Neural cell (in vitro differentiated cells): ENCODE results near the gene BRSK2. TPM values are rescaled to one million over a fixed set of nuclear protein-coding genes. Genes with fewer than 3 reads are reported as not detected.

Source experiments
- H2AFZ ChIP-seq: fragments of 200-600, 300-800 bp; sonication (generic), shearing (Covaris generic); 2 replicates; pipeline ENCODE4 v1.6.0; 2014; ENCODE audit warnings: low read depth, mild to moderate bottlenecking, antibody characterized with exemption, low read length, moderate library complexity
- H3F3A ChIP-seq: fragments of 200-600 bp; shearing (Covaris generic); 2 replicates; pipeline ENCODE4 v1.6.1; 2016; ENCODE audit warnings: mild to moderate bottlenecking, moderate library complexity, mixed read lengths, antibody characterized with exemption, low read length; ENCODE audit not compliant: insufficient read depth, poor library complexity, severe bottlenecking
- H3K27ac ChIP-seq: fragments of 200-600, 300-800 bp; sonication (generic), shearing (Covaris generic); 2 replicates; pipeline ENCODE4 v1.5.1; 2014; ENCODE audit warnings: mild to moderate bottlenecking, low read length, moderate library complexity
- H3K27me3 ChIP-seq: fragments of 300-800, 200-600 bp; sonication (generic), shearing (Covaris generic); 2 replicates; pipeline ENCODE4 v1.6.0; 2014; ENCODE audit warnings: mild to moderate bottlenecking, low read depth, low read length, moderate library complexity; ENCODE audit not compliant: insufficient read depth
- H3K36me3 ChIP-seq: fragments of 300-800, 200-600 bp; sonication (generic), shearing (Covaris generic); 2 replicates; pipeline ENCODE4 v1.5.1; 2014; ENCODE audit warnings: mild to moderate bottlenecking, antibody characterized with exemption, low read length, moderate library complexity; ENCODE audit not compliant: insufficient read depth
- H3K4me2 ChIP-seq: fragments of 300-800, 200-600 bp; sonication (generic), shearing (Covaris generic); 2 replicates; pipeline ENCODE4 v1.6.0; 2014; ENCODE audit warnings: mild to moderate bottlenecking, low read length
- H3K4me3 ChIP-seq: fragments of 300-800, 200-600 bp; sonication (generic), shearing (Covaris generic); 2 replicates; pipeline ENCODE4 v1.5.1; 2014; ENCODE audit warnings: mild to moderate bottlenecking, low read length, moderate library complexity
- H3K79me2 ChIP-seq: fragments of 200-600 bp; shearing (Covaris generic); replicated peaks from 2 replicates; pipeline ENCODE4 v1.6.0; 2014; ENCODE audit warnings: mild to moderate bottlenecking, low read length, moderate library complexity; ENCODE audit not compliant: insufficient read depth
- H3K9ac ChIP-seq: fragments of 300-800, 200-600 bp; sonication (generic), shearing (Covaris generic); 2 replicates; pipeline ENCODE4 v1.6.1; 2016; ENCODE audit warnings: mild to moderate bottlenecking, low read length, mixed read lengths
- H3K9me2 ChIP-seq: fragments of 200-600 bp; shearing (Covaris generic); 2 replicates; pipeline ENCODE4 v1.6.1; 2016; ENCODE audit warnings: mild to moderate bottlenecking, low read length, mixed read lengths; ENCODE audit not compliant: insufficient read depth
- H3K9me3 ChIP-seq: fragments of 200-600, 300-800 bp; sonication (generic), shearing (Covaris generic); 2 replicates; pipeline ENCODE4 v1.6.1; 2016; ENCODE audit warnings: mild to moderate bottlenecking, mixed run types, low read length, moderate library complexity, mixed read lengths
- H4K20me1 ChIP-seq: fragments of 200-600 bp; shearing (Covaris generic); 2 replicates; pipeline ENCODE4 v1.6.1; 2016; ENCODE audit warnings: mild to moderate bottlenecking, mixed run types; ENCODE audit not compliant: insufficient read depth
- CTCF ChIP-seq: fragments of 450-650 bp; IDR thresholded peaks from 2 replicates; pipeline ENCODE4 v1.5.1; 2014; ENCODE audit warnings: antibody characterized with exemption, mild to moderate bottlenecking, moderate library complexity; ENCODE audit not compliant: poor library complexity, severe bottlenecking
- EP300 ChIP-seq: fragments of 450-650 bp; conservative IDR thresholded peaks from 2 replicates; pipeline ENCODE4 v1.6.1; 2014; ENCODE audit warnings: antibody characterized with exemption, mild to moderate bottlenecking, moderate library complexity; ENCODE audit not compliant: poor library complexity, severe bottlenecking
- EZH2 ChIP-seq: fragments of 200-600, 300-800 bp; shearing (Covaris generic), sonication (generic); IDR thresholded peaks from 2 replicates; pipeline ENCODE4 v1.6.1; 2014; ENCODE audit warnings: antibody characterized with exemption, low read length, borderline replicate concordance, mild to moderate bottlenecking; ENCODE audit not compliant: insufficient read depth, poor library complexity, severe bottlenecking
- MXI1 ChIP-seq: fragments of 450-650 bp; conservative IDR thresholded peaks from 2 replicates; pipeline ENCODE4 v1.6.1; 2014; ENCODE audit warnings: antibody characterized with exemption, mild to moderate bottlenecking; ENCODE audit not compliant: poor library complexity, severe bottlenecking
- POLR2AphosphoS5 ChIP-seq: IDR thresholded peaks from 2 replicates; pipeline ENCODE4 v1.6.1; 2012
- RAD21 ChIP-seq: fragments of 450-650 bp; conservative IDR thresholded peaks from 2 replicates; pipeline ENCODE4 v1.6.1; 2014; ENCODE audit warnings: antibody characterized with exemption, mild to moderate bottlenecking, moderate library complexity
- SMC3 ChIP-seq: fragments of 450-650 bp; conservative IDR thresholded peaks from 2 replicates; pipeline ENCODE4 v1.6.1; 2014; ENCODE audit warnings: antibody characterized with exemption, mild to moderate bottlenecking, moderate library complexity; ENCODE audit not compliant: poor library complexity
- TAF1 ChIP-seq: IDR thresholded peaks from 2 replicates; pipeline ENCODE4 v1.6.1; 2012; ENCODE audit warnings: low read depth
- polyA plus RNA-seq: library from polyadenylated mRNA; depleted of rRNA; stranded (reverse); fragments of >200 nt; gene quantifications from 2 replicates; pipeline ENCODE4 v1.2.3, GENCODE V29; 2014
- TF ChIP-seq, protein P1 (sequence below): IDR thresholded peaks from 2 replicates; pipeline ENCODE4 v1.6.1; 2012; ENCODE audit warnings: borderline replicate concordance

Gene BRSK2
- polyA plus RNA-seq, 1 donor from 2014 or later, result 47.5 TPM

GRCh38 chr11:1341928-1342524, 47.7 kb upstream of the BRSK2 start:
- Histone ChIP-seq H3F3A (no peaks in the 10 kb centered on the region), H3K9me2 (no peaks in the 10 kb centered on the region), H3K9ac (no peak overlapping the region), H3K79me2 (no peaks in the 10 kb centered on the region), H3K4me2 (no peak overlapping the region), H3K27ac (no peak overlapping the region), H3K9me3 (no peaks in the 10 kb centered on the region), H2AFZ (no peak overlapping the region), H3K27me3 (no peaks in the 10 kb centered on the region), H3K36me3 (no peaks in the 10 kb centered on the region), H3K4me3 (no peak overlapping the region), H4K20me1 (no peaks in the 10 kb centered on the region)
- TF ChIP-seq EZH2 (no peak), POLR2AphosphoS5 (no peak), MXI1 (no peak), RAD21 (no peak), EP300 (no peak)
- TF ChIP-seq, protein P1, sequence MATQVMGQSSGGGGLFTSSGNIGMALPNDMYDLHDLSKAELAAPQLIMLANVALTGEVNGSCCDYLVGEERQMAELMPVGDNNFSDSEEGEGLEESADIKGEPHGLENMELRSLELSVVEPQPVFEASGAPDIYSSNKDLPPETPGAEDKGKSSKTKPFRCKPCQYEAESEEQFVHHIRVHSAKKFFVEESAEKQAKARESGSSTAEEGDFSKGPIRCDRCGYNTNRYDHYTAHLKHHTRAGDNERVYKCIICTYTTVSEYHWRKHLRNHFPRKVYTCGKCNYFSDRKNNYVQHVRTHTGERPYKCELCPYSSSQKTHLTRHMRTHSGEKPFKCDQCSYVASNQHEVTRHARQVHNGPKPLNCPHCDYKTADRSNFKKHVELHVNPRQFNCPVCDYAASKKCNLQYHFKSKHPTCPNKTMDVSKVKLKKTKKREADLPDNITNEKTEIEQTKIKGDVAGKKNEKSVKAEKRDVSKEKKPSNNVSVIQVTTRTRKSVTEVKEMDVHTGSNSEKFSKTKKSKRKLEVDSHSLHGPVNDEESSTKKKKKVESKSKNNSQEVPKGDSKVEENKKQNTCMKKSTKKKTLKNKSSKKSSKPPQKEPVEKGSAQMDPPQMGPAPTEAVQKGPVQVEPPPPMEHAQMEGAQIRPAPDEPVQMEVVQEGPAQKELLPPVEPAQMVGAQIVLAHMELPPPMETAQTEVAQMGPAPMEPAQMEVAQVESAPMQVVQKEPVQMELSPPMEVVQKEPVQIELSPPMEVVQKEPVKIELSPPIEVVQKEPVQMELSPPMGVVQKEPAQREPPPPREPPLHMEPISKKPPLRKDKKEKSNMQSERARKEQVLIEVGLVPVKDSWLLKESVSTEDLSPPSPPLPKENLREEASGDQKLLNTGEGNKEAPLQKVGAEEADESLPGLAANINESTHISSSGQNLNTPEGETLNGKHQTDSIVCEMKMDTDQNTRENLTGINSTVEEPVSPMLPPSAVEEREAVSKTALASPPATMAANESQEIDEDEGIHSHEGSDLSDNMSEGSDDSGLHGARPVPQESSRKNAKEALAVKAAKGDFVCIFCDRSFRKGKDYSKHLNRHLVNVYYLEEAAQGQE, result no peak

GRCh38 chr11:1342946-1343345, 46.8 kb upstream of the BRSK2 start:
- Histone ChIP-seq H4K20me1 (no peaks in the 10 kb centered on the region), H3K36me3 (no peaks in the 10 kb centered on the region), H3K9me2 (no peaks in the 10 kb centered on the region), H3K9ac (no peak overlapping the region), H3K79me2 (no peaks in the 10 kb centered on the region), H3K27me3 (no peaks in the 10 kb centered on the region), H3K9me3 (no peaks in the 10 kb centered on the region), H3F3A (no peaks in the 10 kb centered on the region), H3K27ac (no peak overlapping the region), H2AFZ (no peak overlapping the region), H3K4me2 (no peak overlapping the region), H3K4me3 (no peak overlapping the region)
- TF ChIP-seq RAD21 (no peak), TAF1 (no peak), MXI1 (no peak), POLR2AphosphoS5 (no peak), CTCF (no peak), EZH2 (no peak), SMC3 (no peak), EP300 (no peak)
- TF ChIP-seq, protein P1, result no peak
